ENCODE results near the gene ESYT3.
"Not testable (repeated sequence)": the region's sequence is repeated elsewhere in the genome, so short reads cannot be mapped to it uniquely, and the experiment has no call there.

ESYT3 gene

DNA sequence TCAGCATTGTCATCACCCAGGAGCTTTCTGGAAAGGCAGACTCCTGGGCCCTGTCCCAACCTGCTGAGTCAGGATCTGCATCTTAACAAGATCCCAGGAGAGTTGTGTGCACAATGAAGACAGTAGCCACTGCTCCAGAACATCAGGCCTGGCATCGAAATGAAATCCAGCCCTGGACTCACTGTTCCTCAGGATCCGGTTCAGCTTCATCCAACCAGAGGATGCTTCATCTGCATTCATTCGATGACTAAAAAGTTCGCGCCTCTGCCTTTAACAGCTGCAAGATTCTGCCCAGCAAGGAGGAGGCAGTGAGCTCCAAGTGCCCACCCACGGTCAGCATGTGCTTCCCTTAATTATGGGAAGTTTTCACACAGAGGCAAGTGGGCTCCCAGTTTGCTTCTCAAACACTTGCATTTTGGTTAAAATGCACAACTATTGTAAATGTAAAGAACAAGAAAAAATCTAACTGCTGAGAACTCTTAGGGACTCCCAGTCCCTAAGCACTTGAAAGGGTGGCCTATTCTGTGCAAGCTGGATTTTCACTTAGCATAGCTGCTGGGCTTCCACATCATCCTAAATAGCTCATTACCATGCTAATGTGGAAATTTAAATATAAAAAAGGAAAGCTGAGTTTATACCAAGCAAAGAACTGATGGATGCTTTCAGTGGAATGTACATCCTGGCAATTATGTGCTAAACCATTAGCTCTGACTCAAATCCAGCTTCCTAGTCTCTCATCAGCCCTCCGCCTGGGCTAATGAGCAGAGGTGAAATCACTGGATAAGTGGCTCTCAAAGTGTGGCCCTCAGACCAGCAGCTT, 25.5 kb upstream of the ESYT3 start:
- H3K4me3 ChIP-seq (replicated peaks; ENCODE audit: insufficient read depth, low read length): no peak overlapping the region
- no peak for DNase-seq (ENCODE audit: low read depth in 1 of 2, low spot score in 1 of 2)
- H3K27me3 ChIP-seq (ENCODE audit: insufficient read depth, poor library complexity, severe bottlenecking): peaks cover 6% of the 10 kb centered on the region
- TF ChIP-seq GABPA (IDR thresholded peaks at IDR 0.05; ENCODE audit: low read depth) (no peak), REST (IDR thresholded peaks at IDR 0.05; ENCODE audit: insufficient replicate concordance, low read depth) (no peak), SPI1 (IDR thresholded peaks at IDR 0.05; ENCODE audit: borderline replicate concordance, low read depth) (no peak), POLR2AphosphoS5 (IDR thresholded peaks at IDR 0.05; ENCODE audit: low read depth) (no peak)
- TF ChIP-seq, protein P1, sequence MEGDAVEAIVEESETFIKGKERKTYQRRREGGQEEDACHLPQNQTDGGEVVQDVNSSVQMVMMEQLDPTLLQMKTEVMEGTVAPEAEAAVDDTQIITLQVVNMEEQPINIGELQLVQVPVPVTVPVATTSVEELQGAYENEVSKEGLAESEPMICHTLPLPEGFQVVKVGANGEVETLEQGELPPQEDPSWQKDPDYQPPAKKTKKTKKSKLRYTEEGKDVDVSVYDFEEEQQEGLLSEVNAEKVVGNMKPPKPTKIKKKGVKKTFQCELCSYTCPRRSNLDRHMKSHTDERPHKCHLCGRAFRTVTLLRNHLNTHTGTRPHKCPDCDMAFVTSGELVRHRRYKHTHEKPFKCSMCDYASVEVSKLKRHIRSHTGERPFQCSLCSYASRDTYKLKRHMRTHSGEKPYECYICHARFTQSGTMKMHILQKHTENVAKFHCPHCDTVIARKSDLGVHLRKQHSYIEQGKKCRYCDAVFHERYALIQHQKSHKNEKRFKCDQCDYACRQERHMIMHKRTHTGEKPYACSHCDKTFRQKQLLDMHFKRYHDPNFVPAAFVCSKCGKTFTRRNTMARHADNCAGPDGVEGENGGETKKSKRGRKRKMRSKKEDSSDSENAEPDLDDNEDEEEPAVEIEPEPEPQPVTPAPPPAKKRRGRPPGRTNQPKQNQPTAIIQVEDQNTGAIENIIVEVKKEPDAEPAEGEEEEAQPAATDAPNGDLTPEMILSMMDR (IDR thresholded peaks at IDR 0.05; ENCODE audit: insufficient read depth, low read length): no peak
- no peak overlapping the region for H3K27ac ChIP-seq (replicated peaks)

DNA sequence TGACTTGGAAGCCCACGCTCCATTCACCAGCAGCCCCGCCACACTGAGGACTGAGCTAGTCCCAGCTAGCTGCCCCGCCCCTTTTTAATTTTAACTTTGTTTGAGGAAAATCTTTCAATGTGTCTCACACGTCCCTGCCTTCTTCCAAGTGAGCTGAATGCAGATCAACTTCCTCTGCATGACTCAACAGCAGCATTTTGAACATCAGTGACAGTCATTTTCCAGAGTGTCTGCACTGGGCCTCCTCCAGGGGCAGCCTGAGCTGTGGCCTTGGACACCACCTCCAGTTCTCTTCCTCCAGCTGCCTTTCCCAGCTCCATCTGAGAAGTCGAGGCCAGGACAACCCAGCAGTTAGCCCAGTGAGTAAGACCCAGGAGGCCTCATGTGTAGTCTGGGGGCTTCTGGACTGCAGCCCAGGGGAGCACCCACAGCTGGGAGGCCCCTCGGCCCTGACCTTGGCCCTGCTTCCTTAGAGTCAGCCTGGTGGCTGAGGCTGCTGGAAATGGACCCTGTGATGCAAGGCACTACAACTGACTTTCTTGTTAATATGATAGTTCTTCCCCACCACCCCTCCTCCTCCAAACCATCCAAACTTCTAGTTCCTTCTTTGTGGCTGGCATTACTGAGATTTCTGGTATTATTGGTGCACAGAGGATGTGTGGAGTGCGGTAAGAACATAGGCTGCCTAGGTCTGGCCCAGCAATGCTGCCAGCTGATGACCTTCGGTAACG, 21.4 kb upstream of the ESYT3 start:
- TF ChIP-seq SPI1 (IDR thresholded peaks at IDR 0.05; ENCODE audit: borderline replicate concordance, low read depth) (no peak), GABPA (IDR thresholded peaks at IDR 0.05; ENCODE audit: low read depth) (no peak), REST (IDR thresholded peaks at IDR 0.05; ENCODE audit: insufficient replicate concordance, low read depth) (no peak), POLR2AphosphoS5 (IDR thresholded peaks at IDR 0.05; ENCODE audit: low read depth) (no peak)
- TF ChIP-seq, protein P1 (IDR thresholded peaks at IDR 0.05; ENCODE audit: insufficient read depth, low read length): no peak
- H3K27me3 ChIP-seq (ENCODE audit: insufficient read depth, poor library complexity, severe bottlenecking): peaks cover 4% of the 10 kb centered on the region
- no peak overlapping the region for H3K27ac ChIP-seq (replicated peaks)
- no peak overlapping the region for H3K4me3 ChIP-seq (replicated peaks; ENCODE audit: insufficient read depth, low read length)
- DNase-seq (ENCODE audit: low read depth in 1 of 2, low spot score in 1 of 2): peak in 1 of 2 experiments; percentile 37

DNA sequence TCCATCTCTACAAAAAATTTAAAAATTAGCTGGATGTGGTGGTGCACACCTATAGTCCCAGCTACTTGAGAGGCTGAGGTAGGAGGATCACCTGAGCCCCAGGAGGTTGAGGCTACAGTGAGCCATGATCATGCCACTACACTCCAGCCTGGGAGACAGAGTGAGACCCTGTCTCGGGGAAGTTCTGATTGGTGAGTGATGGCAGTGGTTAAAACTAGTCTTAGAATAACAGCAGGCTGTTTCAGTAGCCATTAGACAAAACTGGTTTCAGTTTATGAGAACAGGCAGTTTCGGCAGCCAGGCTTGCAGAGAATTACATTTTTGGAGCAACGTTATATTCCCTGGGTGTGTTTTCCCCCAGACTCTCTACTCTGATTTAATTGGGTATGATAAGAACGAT, 18.2 kb upstream of the ESYT3 start:
- not testable (repeated sequence) for DNase-seq (ENCODE audit: low read depth in 1 of 2, low spot score in 1 of 2); H3K27ac ChIP-seq (replicated peaks); H3K27me3 ChIP-seq (ENCODE audit: insufficient read depth, poor library complexity, severe bottlenecking); H3K4me3 ChIP-seq (replicated peaks; ENCODE audit: insufficient read depth, low read length)

- TF ChIP-seq, protein P1 (IDR thresholded peaks at IDR 0.05; ENCODE audit: insufficient read depth, low read length): peak; percentile 96
- no peak for TF ChIP-seq GABPA (IDR thresholded peaks at IDR 0.05; ENCODE audit: low read depth)
- Histone ChIP-seq H3K4me3 (replicated peaks; ENCODE audit: insufficient read depth, low read length) (no peak overlapping the region), H3K27me3 (ENCODE audit: insufficient read depth, poor library complexity, severe bottlenecking) (no peaks in the 10 kb centered on the region), H3K27ac (replicated peaks) (no peak overlapping the region)
- DNase-seq (ENCODE audit: low read depth in 1 of 2, low spot score in 1 of 2): peak; percentile 20 to 60
Measured at GRCh38 chr3:138417559-138417982, 16.8 kb upstream of the ESYT3 start.

Data from HL-60 (cell line).